Vagina (tissue), 2 donors: ENCODE measurements around the gene INO80D. TPM values are rescaled to one million over a fixed set of nuclear protein-coding genes. Genes with fewer than 3 reads are reported as not detected.
"Not testable (repeated sequence)": the region's sequence is repeated elsewhere in the genome, so short reads cannot be mapped to it uniquely, and the experiment has no call there.

Source experiments
- DNase-seq, 2 donors: peaks; one replicate each; pipeline ENCODE4 v3.0.0-alpha.2; 2017; ENCODE audit errors: extremely low spot score in 2 of 2
- H3K27ac ChIP-seq: fragments of 200-600 bp; sonication (generic); one replicate; pipeline ENCODE4 v1.5.1; 2019
- H3K27me3 ChIP-seq: fragments of 200-600 bp; sonication (generic); one replicate; pipeline ENCODE4 v1.5.1; 2019
- H3K36me3 ChIP-seq, 2 donors: fragments of 200-600 bp; sonication (generic); one replicate each; pipeline ENCODE4 v1.5.1; 2017 to 2019
- H3K4me1 ChIP-seq: fragments of 200-600 bp; sonication (generic); one replicate; pipeline ENCODE4 v1.5.1; 2019
- H3K4me3 ChIP-seq, 2 donors: fragments of 200-600 bp; sonication (generic); 1 replicate in 1 of 2; 2 replicates in 1 of 2; pipeline ENCODE4 v1.5.1; 2016 to 2019
- H3K9me3 ChIP-seq: fragments of 200-600 bp; sonication (generic); one replicate; pipeline ENCODE4 v1.5.1; 2019
- POLR2A ChIP-seq, 2 donors: fragments of 450-650 bp; IDR thresholded peaks; one replicate each; pipeline ENCODE4 v1.6.1; 2017; ENCODE audit warnings: antibody characterized with exemption in 2 of 2, mild to moderate bottlenecking in 2 of 2, moderate library complexity in 2 of 2
- POLR2AphosphoS5 ChIP-seq, 2 donors: sonication (generic); formaldehyde crosslinking; IDR thresholded peaks; one replicate each; pipeline ENCODE4 v1.9.0; 2017; ENCODE audit warnings: antibody characterized with exemption in 2 of 2, mild to moderate bottlenecking in 2 of 2, low read depth in 1 of 2; ENCODE audit not compliant: insufficient read depth in 1 of 2
- intact Hi-C: fragments of 100-400 bp; cut with DNase I; formaldehyde crosslinking; loops from one replicate; pipeline ENCODE4 v1.15.1; 2023
- total RNA-seq: library from RNA; depleted of rRNA; stranded (reverse); fragments of >200 nt; gene quantifications from one replicate; pipeline ENCODE4 v1.2.3, GENCODE V29; 2016
- TF ChIP-seq, protein P1 (sequence below), 3 experiments: fragments of 450-650 bp in 2 of 3; fragments of 200-600 bp in 1 of 3; sonication (generic) in 1 of 3; IDR thresholded peaks; one replicate each; pipeline ENCODE4 v1.5.1; 2017 to 2019; ENCODE audit warnings: antibody characterized with exemption in 3 of 3, mild to moderate bottlenecking in 2 of 3, moderate library complexity in 2 of 3

Gene INO80D
- total RNA-seq, 1 donor from 2014 or later: 18.4 TPM

DNA sequence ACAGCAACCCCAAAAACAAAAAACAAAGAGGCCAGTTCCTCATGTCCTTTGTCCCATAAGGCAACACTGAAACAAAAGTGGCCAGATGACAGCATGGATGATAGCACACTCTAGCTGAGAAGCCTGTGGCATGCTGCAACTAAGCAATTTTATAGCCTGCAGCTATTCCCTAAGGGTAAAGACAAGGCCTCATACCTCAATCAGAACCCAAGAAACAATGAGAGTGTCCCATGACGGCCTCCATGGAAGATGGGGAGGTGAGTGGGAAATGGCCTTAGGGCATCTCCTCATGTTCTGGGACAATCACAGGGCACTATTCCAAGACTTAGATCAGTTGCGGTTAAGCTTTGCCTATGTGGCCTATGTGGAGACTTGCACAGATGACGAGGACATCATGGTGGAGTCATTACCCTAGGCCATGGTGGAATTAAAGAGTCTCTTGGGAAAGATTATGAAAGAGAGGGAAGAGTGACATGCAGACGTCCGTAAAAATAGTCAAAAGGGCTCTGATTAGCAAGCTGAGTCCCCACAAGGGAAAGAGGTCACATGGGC, 103.1 kb downstream of the INO80D start:
- H3K36me3 ChIP-seq: no peaks in the 10 kb centered on the region
- DNase-seq: no peak
- intact Hi-C loops: no loop called here
- no peaks in the 10 kb centered on the region for H3K9me3 ChIP-seq
- no peaks in the 10 kb centered on the region for H3K27me3 ChIP-seq
- no peak overlapping the region for H3K4me3 ChIP-seq
- no peak for TF ChIP-seq POLR2AphosphoS5 (IDR thresholded peaks at IDR 0.05; ENCODE audit: insufficient read depth in 1 of 2, low read depth in 1 of 2)
- TF ChIP-seq, protein P1, sequence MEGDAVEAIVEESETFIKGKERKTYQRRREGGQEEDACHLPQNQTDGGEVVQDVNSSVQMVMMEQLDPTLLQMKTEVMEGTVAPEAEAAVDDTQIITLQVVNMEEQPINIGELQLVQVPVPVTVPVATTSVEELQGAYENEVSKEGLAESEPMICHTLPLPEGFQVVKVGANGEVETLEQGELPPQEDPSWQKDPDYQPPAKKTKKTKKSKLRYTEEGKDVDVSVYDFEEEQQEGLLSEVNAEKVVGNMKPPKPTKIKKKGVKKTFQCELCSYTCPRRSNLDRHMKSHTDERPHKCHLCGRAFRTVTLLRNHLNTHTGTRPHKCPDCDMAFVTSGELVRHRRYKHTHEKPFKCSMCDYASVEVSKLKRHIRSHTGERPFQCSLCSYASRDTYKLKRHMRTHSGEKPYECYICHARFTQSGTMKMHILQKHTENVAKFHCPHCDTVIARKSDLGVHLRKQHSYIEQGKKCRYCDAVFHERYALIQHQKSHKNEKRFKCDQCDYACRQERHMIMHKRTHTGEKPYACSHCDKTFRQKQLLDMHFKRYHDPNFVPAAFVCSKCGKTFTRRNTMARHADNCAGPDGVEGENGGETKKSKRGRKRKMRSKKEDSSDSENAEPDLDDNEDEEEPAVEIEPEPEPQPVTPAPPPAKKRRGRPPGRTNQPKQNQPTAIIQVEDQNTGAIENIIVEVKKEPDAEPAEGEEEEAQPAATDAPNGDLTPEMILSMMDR (IDR thresholded peaks at IDR 0.05): no peak
- no peak for TF ChIP-seq POLR2A (IDR thresholded peaks at IDR 0.05)
- H3K4me1 ChIP-seq: no peaks in the 10 kb centered on the region
- no peak overlapping the region for H3K27ac ChIP-seq

DNA sequence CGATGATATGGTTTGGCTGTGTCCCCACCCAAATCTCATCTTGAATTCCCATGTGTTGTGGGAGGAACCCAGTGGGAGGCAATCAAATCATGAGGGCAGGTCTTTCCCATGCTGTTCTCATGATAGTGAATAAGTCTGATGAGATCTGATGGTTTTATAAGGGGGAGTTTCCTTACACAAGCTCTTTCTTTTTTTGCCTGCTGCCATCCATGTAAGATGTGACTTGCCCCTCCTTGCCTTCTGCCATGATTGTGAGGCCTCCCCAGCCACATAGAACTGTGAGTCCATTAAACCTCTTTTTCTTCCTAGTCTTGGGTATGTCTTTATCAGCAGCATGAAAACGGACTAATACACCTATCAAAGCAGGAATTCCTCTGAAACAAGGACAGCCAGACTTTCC, 107.2 kb downstream of the INO80D start:
- H3K4me1 ChIP-seq, DNase-seq, H3K27me3 ChIP-seq, H3K4me3 ChIP-seq, H3K36me3 ChIP-seq, H3K27ac ChIP-seq, H3K9me3 ChIP-seq, intact Hi-C loops: not testable (repeated sequence)

DNA sequence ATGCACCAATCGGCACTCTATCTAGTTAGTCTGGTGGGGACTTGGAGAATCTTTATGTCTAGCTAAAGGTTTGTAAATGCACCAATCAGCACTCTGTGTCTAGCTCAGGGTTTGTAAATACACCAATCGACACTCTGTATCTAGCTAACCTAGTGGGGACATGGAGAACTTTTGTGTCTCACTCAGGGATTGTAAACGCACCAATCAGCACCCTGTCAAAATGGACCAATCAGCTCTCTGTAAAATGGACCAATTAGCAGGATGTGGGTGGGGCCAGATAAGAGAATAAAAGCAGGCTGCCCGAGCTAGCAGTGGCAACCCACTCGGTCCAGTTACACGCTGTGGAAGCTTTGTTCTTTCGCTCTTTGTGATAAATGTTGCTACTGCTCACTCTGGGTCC, 108.3 kb downstream of the INO80D start:
- DNase-seq: not testable (repeated sequence)

DNA sequence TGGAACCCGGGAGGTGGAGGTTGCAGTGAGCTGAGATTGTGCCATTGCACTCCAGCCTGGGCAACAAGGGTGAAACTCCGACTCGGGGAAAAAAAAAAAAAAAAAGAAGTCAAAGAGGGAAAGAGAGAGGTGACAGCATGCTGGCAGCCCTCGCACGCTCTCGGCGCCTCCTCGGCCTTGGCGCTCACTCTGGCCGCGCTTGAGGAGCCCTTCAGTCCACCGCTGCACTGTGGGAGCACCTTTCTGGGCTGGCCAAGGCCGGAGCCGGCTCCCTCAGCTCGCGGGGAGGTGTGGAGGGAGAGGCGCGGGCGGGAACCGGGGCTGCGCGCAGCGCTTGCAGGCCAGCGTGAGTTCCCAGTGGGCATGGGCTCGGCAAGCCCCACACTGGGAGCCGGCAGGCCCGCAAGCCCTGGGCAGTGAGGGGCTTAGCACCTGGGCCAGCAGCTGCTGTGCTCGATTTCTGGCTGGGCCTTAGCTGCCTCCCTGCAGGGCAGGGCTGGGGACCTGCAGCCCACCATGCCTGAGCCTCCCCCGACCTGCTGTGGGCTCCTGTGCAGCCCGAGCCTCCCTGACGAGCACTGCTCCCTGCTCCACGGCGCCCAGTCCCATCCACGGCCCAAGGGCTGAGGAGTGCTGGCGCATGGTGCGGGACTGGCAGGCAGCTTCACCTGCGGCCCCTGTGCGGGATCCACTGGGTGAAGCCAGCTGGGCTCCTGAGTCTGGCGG, 108.9 kb downstream of the INO80D start:
- H3K4me1 ChIP-seq, H3K27me3 ChIP-seq, H3K9me3 ChIP-seq, H3K4me3 ChIP-seq, intact Hi-C loops, DNase-seq, H3K36me3 ChIP-seq, H3K27ac ChIP-seq: not testable (repeated sequence)

More for the DNA sequence above, 108.3 kb downstream of the INO80D start:
- H3K27me3 ChIP-seq, H3K4me3 ChIP-seq, H3K4me1 ChIP-seq, intact Hi-C loops, H3K9me3 ChIP-seq, H3K36me3 ChIP-seq, H3K27ac ChIP-seq: not testable (repeated sequence)

DNA sequence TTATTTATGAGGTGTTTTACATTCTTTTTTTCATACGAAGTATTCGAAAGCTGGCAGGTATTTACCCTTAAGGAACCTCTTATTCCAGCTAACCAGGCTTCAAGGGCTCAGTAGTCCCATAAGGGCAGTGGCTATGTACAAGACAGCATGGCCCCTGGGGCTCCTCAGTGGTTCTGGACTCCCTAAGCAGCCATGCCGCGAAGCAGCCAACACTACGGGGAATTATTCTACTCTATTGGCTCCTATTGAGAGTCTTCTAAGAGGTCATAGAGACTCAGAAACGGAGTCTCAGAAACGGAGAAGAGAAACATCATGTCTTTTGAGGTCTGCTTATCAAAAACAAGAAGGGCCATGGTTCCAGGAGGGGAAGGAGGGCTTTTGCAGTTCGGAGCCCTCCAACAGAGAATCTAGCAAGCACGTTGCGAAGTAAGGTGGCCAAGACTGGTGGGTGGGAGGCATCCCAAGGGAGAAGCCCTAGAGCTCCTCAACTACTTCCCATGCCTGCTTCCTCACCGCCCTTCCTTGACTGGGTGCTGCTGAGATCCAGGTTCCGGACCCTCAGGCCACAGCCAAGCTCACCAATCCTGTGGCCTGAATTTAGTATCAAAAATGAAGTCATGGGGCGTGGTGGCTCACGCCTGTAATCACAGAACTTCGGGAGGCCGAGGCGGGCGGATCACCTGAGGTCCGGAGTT, 109.7 kb downstream of the INO80D start:
- Histone ChIP-seq H3K27ac (no peak overlapping the region), H3K4me3 (no peak overlapping the region)

DNA sequence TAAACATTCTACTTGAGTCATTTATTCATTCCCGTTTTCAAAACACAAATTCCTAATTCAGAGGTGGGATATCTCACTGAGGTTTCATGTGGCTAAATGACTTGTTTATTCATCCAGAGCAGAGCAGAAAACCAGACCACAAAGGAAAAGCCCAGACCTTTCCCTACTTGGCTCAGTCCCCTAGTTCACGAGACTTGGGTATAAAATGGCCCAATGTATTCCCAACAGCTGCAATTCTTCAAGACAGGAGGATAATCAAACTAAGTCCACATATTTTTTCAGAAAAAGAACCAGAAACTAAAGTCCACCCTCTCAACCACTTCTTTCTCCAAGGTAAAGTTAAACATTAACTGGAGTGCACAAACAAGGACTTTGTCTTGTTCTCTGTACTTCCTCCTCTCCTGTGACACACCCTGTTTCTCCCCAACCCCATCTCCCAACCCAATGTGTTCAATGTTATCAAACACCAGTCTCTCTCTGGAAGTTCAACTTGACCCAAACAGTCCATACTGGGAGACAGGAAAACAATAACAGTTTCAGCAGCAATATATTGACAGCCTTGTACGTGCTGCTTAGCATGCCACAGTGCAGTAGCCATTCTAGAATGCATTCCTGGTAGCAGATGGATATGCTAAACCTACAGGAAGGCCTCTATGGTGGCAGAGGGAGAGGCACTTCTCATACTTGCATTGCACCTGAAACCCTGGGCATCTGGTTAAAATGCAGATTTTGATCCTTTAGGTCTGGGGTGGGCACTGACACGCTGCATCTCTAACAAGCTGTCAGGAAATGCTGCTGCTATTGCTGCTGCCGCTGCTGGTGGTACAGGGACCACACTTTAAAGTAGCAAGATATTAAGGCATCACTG, 110.7 kb downstream of the INO80D start:
- Histone ChIP-seq H3K36me3 (no peaks in the 10 kb centered on the region), H3K4me3 (no peak overlapping the region), H3K27me3 (no peaks in the 10 kb centered on the region), H3K9me3 (no peaks in the 10 kb centered on the region), H3K4me1 (no peaks in the 10 kb centered on the region), H3K27ac (no peak overlapping the region)
- intact Hi-C loops: no loop called here
- DNase-seq: no peak
- no peak for TF ChIP-seq POLR2A (IDR thresholded peaks at IDR 0.05)
- TF ChIP-seq, protein P1 (IDR thresholded peaks at IDR 0.05): no peak
- no peak for TF ChIP-seq POLR2AphosphoS5 (IDR thresholded peaks at IDR 0.05; ENCODE audit: insufficient read depth in 1 of 2, low read depth in 1 of 2)

More for the DNA sequence above, 109.7 kb downstream of the INO80D start:
- no peaks in the 10 kb centered on the region for H3K9me3 ChIP-seq
- no peaks in the 10 kb centered on the region for H3K27me3 ChIP-seq
- TF ChIP-seq POLR2A (IDR thresholded peaks at IDR 0.05): no peak
- no peak for TF ChIP-seq POLR2AphosphoS5 (IDR thresholded peaks at IDR 0.05; ENCODE audit: insufficient read depth in 1 of 2, low read depth in 1 of 2)
- TF ChIP-seq, protein P1 (IDR thresholded peaks at IDR 0.05): no peak
- intact Hi-C loops: no loop called here
- no peaks in the 10 kb centered on the region for H3K4me1 ChIP-seq
- no peaks in the 10 kb centered on the region for H3K36me3 ChIP-seq
- no peak for DNase-seq
